Muscle of arm (tissue), 12 donors: Measurements from ENCODE around the gene ZNF711. TPM values are rescaled to one million over a fixed set of nuclear protein-coding genes. Genes with fewer than 3 reads are reported as not detected.

Experiments used
- polyA plus RNA-seq, 12 donors: library from polyadenylated mRNA; unstranded; fragments of 120-200 nt; gene quantifications; one replicate each; pipeline ENCODE4 v1.2.1, GENCODE V29; 2013; ENCODE audit not compliant: insufficient read length in 12 of 12

Gene ZNF711
- polyA plus RNA-seq, 12 donors, result 21.5 to 50.3 (median 35.4) TPM; not detected in 1

Other genes with a start within 250 kb of the ZNF711 start
- 10 to 100 TPM; 13.5 to 64.4 (median 16.3) TPM for gene APOOL, start 240.1 kb upstream of the ZNF711 start, polyA plus RNA-seq
- gene SATL1, start 212 bp upstream of the ZNF711 start, polyA plus RNA-seq, result under 1 TPM in 10 of 12 donors, not detected in 2; 0.32 to 0.77 (median 0.43) TPM
- gene POF1B, start 135.7 kb downstream of the ZNF711 start, polyA plus RNA-seq, result 10 to 100 TPM in 1 of 12 donors, 1 to 10 TPM in 3, under 1 TPM in 6, not detected in 2; 0.05 to 13.8 (median 0.23) TPM